DMS153 (cell line): ENCODE measurements around the gene SLC46A3.

Source experiments
- DNase-seq: peaks from one replicate; lab custom pipeline; 2025; lab: John Stamatoyannopoulos, UW

SLC46A3 gene

DNA sequence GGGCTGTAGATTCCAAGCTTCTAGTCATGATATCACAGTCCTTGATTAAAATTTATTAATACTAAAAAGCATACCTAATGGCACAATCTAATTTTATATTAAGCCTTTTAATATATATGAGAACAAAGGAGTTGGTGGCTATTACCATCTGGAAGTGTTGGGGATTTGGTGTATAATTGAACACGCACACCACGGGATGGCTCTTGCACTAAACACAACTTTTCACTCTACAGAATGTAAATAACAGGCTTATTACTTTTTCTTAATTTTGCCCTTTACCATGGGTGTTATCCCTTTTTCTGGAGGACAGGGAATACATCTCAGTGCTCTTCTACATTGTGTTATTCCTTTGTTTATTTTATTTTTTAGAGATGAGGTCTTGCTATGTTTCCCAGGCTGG lies 38.2 kb downstream of the SLC46A3 start:
- no peak for DNase-seq

- no peak for DNase-seq
These were observed 39.1 kb downstream of the SLC46A3 start for GRCh38 chr13:28679628-28680027.

- DNase-seq, result no peak
These were observed 40.0 kb downstream of the SLC46A3 start for GRCh38 chr13:28678809-28679208.

DNA sequence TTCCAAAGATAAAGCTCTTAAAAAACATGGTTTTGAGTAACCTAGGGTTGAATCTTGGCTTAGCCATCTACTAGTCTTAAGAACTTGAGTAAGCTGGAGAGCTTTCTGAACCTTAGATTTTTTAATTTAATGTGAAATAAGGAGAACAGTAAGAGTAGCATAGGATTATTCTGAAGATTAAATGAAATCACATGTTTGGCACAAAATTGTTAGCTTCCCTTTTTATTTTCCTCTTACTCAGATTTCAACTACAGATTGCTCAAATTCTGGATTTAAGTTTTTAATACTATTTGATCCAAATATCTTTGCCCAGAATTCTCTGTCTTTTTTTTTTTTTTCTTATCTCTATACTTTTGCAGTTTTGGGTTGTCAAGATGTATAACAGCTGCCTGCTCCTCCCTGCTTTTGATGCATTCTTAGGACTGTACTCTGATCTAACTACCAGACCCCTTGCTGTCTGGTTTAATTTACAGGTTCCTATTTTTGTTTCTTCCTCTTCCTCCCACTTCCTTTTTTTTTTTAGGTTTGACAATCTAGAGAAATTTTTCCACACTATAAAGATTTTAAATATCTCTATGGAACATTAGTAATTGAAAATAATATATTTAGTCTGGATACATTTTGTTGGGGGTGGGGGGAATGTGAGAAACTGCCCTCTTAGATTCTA lies 47.5 kb downstream of the SLC46A3 start:
- no peak for DNase-seq

DNA sequence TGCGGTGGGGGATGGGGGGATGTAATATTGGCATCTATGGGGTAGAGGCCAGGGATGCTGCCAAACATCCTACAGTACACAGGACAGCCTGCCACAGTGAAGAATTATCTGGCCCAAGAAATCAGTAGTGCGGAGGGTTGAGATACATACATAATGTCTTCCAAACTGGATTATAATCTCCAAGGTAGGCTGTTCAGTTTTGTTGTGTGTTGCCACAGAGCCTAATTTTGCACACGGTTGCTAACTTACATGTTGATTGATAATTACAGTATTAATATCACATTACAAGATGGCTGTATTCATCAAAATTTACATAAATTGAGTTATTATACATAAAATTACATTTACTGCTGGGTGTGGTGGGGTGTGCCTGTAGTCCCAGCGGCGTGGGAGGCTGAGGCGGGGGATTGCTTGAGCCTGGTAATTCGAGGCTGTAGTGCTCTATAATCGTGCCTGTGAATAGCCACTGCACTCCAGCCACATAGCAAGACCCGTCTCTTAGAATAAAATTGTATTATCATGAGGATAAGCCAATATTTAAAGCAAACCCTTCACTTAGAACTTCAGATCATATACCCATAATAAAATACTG lies 51.8 kb downstream of the SLC46A3 start:
- DNase-seq, result no peak

- no peak for DNase-seq
These were observed 59.2 kb downstream of the SLC46A3 start for GRCh38 chr13:28659621-28659970.

DNA sequence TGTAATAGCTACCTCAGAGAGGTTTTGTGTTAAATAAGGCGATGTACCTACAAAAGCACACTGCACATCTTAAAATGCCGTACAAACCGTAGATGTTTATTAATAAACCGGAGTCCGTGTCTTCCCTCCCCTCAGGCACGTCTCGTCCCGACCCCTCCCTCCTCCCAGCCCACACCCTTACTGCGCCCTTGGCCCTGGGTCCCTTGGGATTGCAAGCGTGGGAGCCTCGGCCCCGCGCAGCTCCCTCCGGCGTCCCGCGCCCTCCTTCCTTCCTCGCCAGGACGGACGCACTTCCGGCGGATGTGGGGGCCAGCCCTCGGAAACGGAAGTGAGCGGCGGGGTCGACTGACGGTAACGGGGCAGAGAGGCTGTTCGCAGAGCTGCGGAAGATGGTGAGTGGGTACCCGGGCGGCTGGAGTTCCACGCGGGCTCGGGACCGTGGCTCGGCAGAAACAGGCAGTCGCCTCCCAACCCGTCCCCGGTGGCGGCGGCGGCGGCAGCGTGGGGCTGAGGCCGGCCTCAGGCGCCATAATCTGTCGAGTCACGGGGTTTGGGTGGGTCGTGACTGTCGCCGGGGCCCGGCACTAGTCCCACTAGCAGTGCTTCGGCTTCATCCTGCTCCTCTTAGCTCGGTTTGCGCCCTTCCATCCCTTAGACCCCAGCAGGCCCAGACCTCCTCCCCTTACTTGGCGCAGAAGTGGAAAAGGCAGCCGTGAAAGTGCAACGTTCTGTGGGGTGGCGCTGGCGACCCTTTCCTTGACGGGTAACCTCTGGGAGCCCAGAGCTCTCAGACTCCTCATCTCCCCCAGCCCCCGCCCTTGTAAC lies 59.8 kb downstream of the SLC46A3 start, which contains the start of gene POMP:
Gene POMP, plus strand, starts transcription at position 335 of the 825 bp plus-strand sequence. Its CDS starts 55 bp downstream, at position 390.
- DNase-seq, result peak; percentile 81

- DNase-seq, result no peak
These were observed 60.3 kb downstream of the SLC46A3 start for GRCh38 chr13:28658539-28658795.

- no peak for DNase-seq
These were observed 60.8 kb downstream of the SLC46A3 start for GRCh38 chr13:28657784-28658538.

GRCh38 chr13:28655561-28655960 lies 63.2 kb downstream of the SLC46A3 start:
- no peak for DNase-seq

DNA sequence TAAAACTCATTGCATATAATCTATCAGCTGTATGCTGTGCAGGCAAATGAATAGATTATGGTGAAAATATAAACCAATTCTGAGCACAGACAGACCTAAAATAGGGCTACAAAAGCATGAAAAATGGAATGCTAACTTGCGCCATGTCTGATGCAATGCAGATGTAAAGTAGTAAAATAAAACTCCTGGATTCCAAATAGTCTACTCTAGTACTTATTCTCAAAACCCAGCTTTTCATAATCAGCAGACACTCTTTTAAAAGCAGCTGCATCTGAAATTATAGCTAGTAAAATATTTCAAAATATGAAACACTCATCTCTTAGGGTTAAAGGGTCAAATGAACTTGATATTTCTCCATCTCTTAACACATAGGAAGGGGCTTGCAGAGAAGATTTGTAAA lies 64.5 kb downstream of the SLC46A3 start:
- no peak for DNase-seq

DNA sequence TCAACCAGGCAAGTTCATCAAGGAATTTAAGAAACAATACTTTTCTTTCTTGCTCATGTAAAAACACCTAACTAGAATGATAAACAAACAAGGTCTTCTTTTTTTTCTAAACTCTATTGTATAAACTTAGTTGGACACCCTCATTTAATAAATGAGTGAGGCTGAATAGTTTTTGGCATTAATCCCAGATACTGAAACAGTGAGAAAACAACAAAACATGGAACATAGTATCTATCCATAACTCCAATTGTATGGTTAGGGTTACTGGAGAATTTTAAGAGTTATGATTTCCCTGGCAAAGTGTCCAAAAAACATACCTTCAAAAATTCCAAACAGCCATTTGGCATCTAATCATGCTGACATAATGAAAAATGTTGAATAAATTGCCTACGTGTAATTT lies 65.7 kb downstream of the SLC46A3 start:
- DNase-seq, result no peak

GRCh38 chr13:28651810-28652401 lies 66.9 kb downstream of the SLC46A3 start:
- no peak for DNase-seq

- no peak for DNase-seq
These were observed 68.5 kb downstream of the SLC46A3 start for GRCh38 chr13:28650284-28650683.
